IMR-90 (cell line): ENCODE results near the gene STARD3. TPM values are rescaled to one million over a fixed set of nuclear protein-coding genes. Genes with fewer than 3 reads are reported as not detected.

Experiments
- ATAC-seq: fragments of 200-7000 bp; cut with Tn5 transposase; 2 replicates; pipeline ENCODE4 v1.9.1; 2020; ENCODE audit warnings: low read depth, mild to moderate bottlenecking, moderate library complexity
- BruUV-seq: library from RNA; stranded (reverse); fragments of 400-500 nt; replicated peaks from 2 replicates; lab custom pipeline; 2021; lab: Mats Ljungman, UMichigan
- CTCF ChIA-PET: fragments of 300-600 bp; formaldehyde crosslinking; extraction: SDS; loops from one replicate; lab custom pipeline; 2021; ENCODE audit warnings: antibody characterized with exemption; lab: Yijun Ruan, JAX
- POLR2A ChIA-PET: fragments of 300-600 bp; sonication (Branson Sonifier 250); formaldehyde crosslinking; loops from one replicate; lab custom pipeline; 2022; ENCODE audit warnings: antibody characterized with exemption; ENCODE audit not compliant: unreplicated experiment; lab: Charles Lee
- DNase-seq: peaks from one replicate; pipeline ENCODE4 v3.0.0; 2013
- H2AFZ ChIP-seq: replicated peaks from 2 replicates; pipeline ENCODE3; 2013; ENCODE audit warnings: low read length, mild to moderate bottlenecking; ENCODE audit not compliant: poor library complexity
- H2AK5ac ChIP-seq: 2 replicates; pipeline ENCODE4 v1.6.1; 2013; ENCODE audit warnings: low read depth, low read length, inconsistent platforms
- H2AK9ac ChIP-seq: replicated peaks from 2 replicates; pipeline ENCODE3; 2013; ENCODE audit warnings: mild to moderate bottlenecking, low read depth, low read length, moderate library complexity; ENCODE audit not compliant: poor library complexity
- H2BK120ac ChIP-seq: 2 replicates; pipeline ENCODE4 v1.6.1; 2013; ENCODE audit warnings: low read depth, low read length, inconsistent platforms
- H2BK15ac ChIP-seq: 3 replicates; pipeline ENCODE4 v1.6.1; 2013; ENCODE audit warnings: low read depth, low read length, inconsistent platforms
- H2BK20ac ChIP-seq: 2 replicates; pipeline ENCODE4 v1.6.1; 2013; ENCODE audit warnings: low read depth, mild to moderate bottlenecking, inconsistent platforms, low read length, moderate library complexity
- H2BK5ac ChIP-seq: 2 replicates; pipeline ENCODE4 v1.6.1; 2013; ENCODE audit warnings: mild to moderate bottlenecking, low read depth, low read length, inconsistent platforms; ENCODE audit not compliant: poor library complexity, severe bottlenecking
- H3K14ac ChIP-seq: replicated peaks from 2 replicates; pipeline ENCODE4 v1.6.1; 2013; ENCODE audit warnings: low read depth, low read length, inconsistent platforms
- H3K18ac ChIP-seq: 2 replicates; pipeline ENCODE4 v1.6.1; 2013; ENCODE audit warnings: low read depth, low read length, control low read depth
- H3K23ac ChIP-seq: 2 replicates; pipeline ENCODE4 v1.6.1; 2013; ENCODE audit warnings: low read depth, low read length, inconsistent platforms
- H3K27ac ChIP-seq: 2 replicates; pipeline ENCODE4 v1.5.1; 2013; ENCODE audit warnings: mild to moderate bottlenecking, control low read depth, low read length; ENCODE audit not compliant: insufficient read depth
- H3K27me3 ChIP-seq: 2 replicates; pipeline ENCODE4 v1.6.1; 2013; ENCODE audit warnings: low read length; ENCODE audit not compliant: control insufficient read depth, insufficient read depth
- H3K36me3 ChIP-seq: 2 replicates; pipeline ENCODE4 v1.6.1; 2013; ENCODE audit warnings: low read length, mixed read lengths; ENCODE audit not compliant: control insufficient read depth, insufficient read depth
- H3K4ac ChIP-seq: 2 replicates; pipeline ENCODE4 v1.6.1; 2013; ENCODE audit warnings: low read depth, low read length, inconsistent platforms
- H3K4me1 ChIP-seq: 2 replicates; pipeline ENCODE4 v1.6.1; 2013; ENCODE audit warnings: low read length, mixed read lengths; ENCODE audit not compliant: control insufficient read depth, insufficient read depth
- H3K4me2 ChIP-seq: 2 replicates; pipeline ENCODE4 v1.6.1; 2013; ENCODE audit warnings: low read depth, mild to moderate bottlenecking, control low read depth, low read length, moderate library complexity
- H3K4me3 ChIP-seq: 2 replicates; pipeline ENCODE4 v1.5.1; 2013; ENCODE audit warnings: low read depth, mild to moderate bottlenecking, control low read depth, low read length, moderate library complexity; ENCODE audit not compliant: insufficient read depth
- H3K56ac ChIP-seq: 2 replicates; pipeline ENCODE4 v1.6.1; 2013; ENCODE audit warnings: low read length, inconsistent platforms; ENCODE audit not compliant: insufficient read depth; ENCODE audit errors: extremely low read depth
- H3K79me1 ChIP-seq, 2 experiments: 2 replicates each; pipeline ENCODE4 v1.6.1; 2013; ENCODE audit warnings: low read length in 2 of 2, inconsistent platforms in 1 of 2, low read depth in 1 of 2
- H3K9ac ChIP-seq: 2 replicates; pipeline ENCODE4 v1.6.1; 2013; ENCODE audit warnings: low read depth, low read length, control low read depth
- H3K9me1 ChIP-seq: 2 replicates; pipeline ENCODE4 v1.6.1; 2013; ENCODE audit warnings: low read length, inconsistent platforms; ENCODE audit not compliant: insufficient read depth
- H3K9me3 ChIP-seq: 2 replicates; pipeline ENCODE4 v1.6.1; 2013; ENCODE audit warnings: low read length; ENCODE audit not compliant: control insufficient read depth, insufficient read depth
- H4K20me1 ChIP-seq: 2 replicates; pipeline ENCODE4 v1.6.1; 2013; ENCODE audit warnings: low read length, inconsistent platforms; ENCODE audit not compliant: insufficient read depth
- H4K5ac ChIP-seq: 2 replicates; pipeline ENCODE4 v1.6.1; 2013; ENCODE audit warnings: mild to moderate bottlenecking, low read depth, low read length, control low read depth
- H4K8ac ChIP-seq, 2 experiments: 2 replicates each; pipeline ENCODE4 v1.6.1; 2013; ENCODE audit warnings: low read depth in 2 of 2, low read length in 2 of 2, control low read depth in 1 of 2, inconsistent platforms in 1 of 2
- H4K91ac ChIP-seq: 2 replicates; pipeline ENCODE4 v1.6.1; 2013; ENCODE audit warnings: low read depth, low read length, inconsistent platforms; ENCODE audit not compliant: insufficient read depth
- BHLHE40 ChIP-seq: fragments of 150-350 bp; IDR thresholded peaks from 2 replicates; pipeline ENCODE4 v1.6.1; 2016; ENCODE audit warnings: mild to moderate bottlenecking, low read depth, low read length
- CEBPB ChIP-seq: IDR thresholded peaks from 2 replicates; pipeline ENCODE4 v1.6.1; 2012; ENCODE audit warnings: low read depth, low read length, improper control_type of control experiment
- CHD1 ChIP-seq: IDR thresholded peaks from 2 replicates; pipeline ENCODE4 v1.6.1; 2012; ENCODE audit warnings: low read depth, low read length, improper control_type of control experiment
- CTCF ChIP-seq: conservative IDR thresholded peaks from 2 replicates; pipeline ENCODE4 v1.5.1; 2012; ENCODE audit warnings: mild to moderate bottlenecking, low read depth, low read length, improper control_type of control experiment
- ELK1 ChIP-seq: fragments of 150-350 bp; IDR thresholded peaks from 2 replicates; pipeline ENCODE4 v1.6.1; 2016; ENCODE audit warnings: low read depth, mild to moderate bottlenecking, low read length, moderate library complexity, borderline replicate concordance
- FOS ChIP-seq: fragments of 150-350 bp; IDR thresholded peaks from 2 replicates; pipeline ENCODE4 v1.6.1; 2016; ENCODE audit warnings: low read depth, low read length
- MAFK ChIP-seq: IDR thresholded peaks from 2 replicates; pipeline ENCODE4 v1.6.1; 2012; ENCODE audit warnings: low read depth, low read length, improper control_type of control experiment
- MAZ ChIP-seq: IDR thresholded peaks from 2 replicates; pipeline ENCODE4 v1.6.1; 2012; ENCODE audit warnings: low read depth, mild to moderate bottlenecking, low read length, improper control_type of control experiment, moderate library complexity, borderline replicate concordance
- MXI1 ChIP-seq: IDR thresholded peaks from 2 replicates; pipeline ENCODE4 v1.6.1; 2012; ENCODE audit warnings: low read depth, mild to moderate bottlenecking, low read length, moderate library complexity, borderline replicate concordance
- NFE2L2 ChIP-seq: fragments of 150-350 bp; IDR thresholded peaks from 2 replicates; pipeline ENCODE4 v1.6.1; 2016; ENCODE audit warnings: low read depth, mild to moderate bottlenecking, low read length
- POLR2A ChIP-seq: IDR thresholded peaks from 2 replicates; pipeline ENCODE4 v1.6.1; 2012; ENCODE audit warnings: mild to moderate bottlenecking, low read depth, low read length
- RAD21 ChIP-seq: IDR thresholded peaks from 2 replicates; pipeline ENCODE4 v1.6.1; 2012; ENCODE audit warnings: low read length, improper control_type of control experiment
- RCOR1 ChIP-seq: IDR thresholded peaks from 2 replicates; pipeline ENCODE4 v1.6.1; 2012; ENCODE audit warnings: mild to moderate bottlenecking, low read length, improper control_type of control experiment; ENCODE audit not compliant: insufficient replicate concordance
- RFX5 ChIP-seq: IDR thresholded peaks from 2 replicates; pipeline ENCODE4 v1.8.0; 2012; ENCODE audit warnings: low read depth, mild to moderate bottlenecking, low read length, moderate library complexity
- SMC3 ChIP-seq: fragments of 150-350 bp; IDR thresholded peaks from 2 replicates; pipeline ENCODE4 v1.6.1; 2016; ENCODE audit warnings: low read depth, mild to moderate bottlenecking, antibody characterized with exemption, low read length, moderate library complexity
- USF2 ChIP-seq: fragments of 150-350 bp; IDR thresholded peaks from 2 replicates; pipeline ENCODE4 v1.6.1; 2017; ENCODE audit warnings: mild to moderate bottlenecking, antibody characterized with exemption, low read length, low read depth
- WGBS, 2 experiments: methylation state at CpG; one replicate each; pipeline versions ENCODE4 v1.1.5 to v1.1.7; 2013; ENCODE audit warnings: missing lambda C conversion rate in 2 of 2; ENCODE audit not compliant: insufficient read length in 1 of 2; ENCODE audit errors: extremely low coverage in 2 of 2; 5-methylcytosine and 5-hydroxymethylcytosine counted together
- dilution Hi-C: fragments of 300-500 bp; cut with HindIII; formaldehyde crosslinking; loops from one replicate; pipeline ENCODE4 v1.14.3; 2018; ENCODE audit warnings: low sequenced_read_pairs; ENCODE audit not compliant: unreplicated experiment
- in situ Hi-C: fragments of 300-500 bp; cut with MboI; formaldehyde crosslinking; loops from 3 replicates; pipeline ENCODE4 v1.14.3; 2019; ENCODE audit warnings: low sequenced_read_pairs, inconsistent platforms, mixed read lengths
- intact Hi-C: fragments of 100-400 bp; cut with micrococcal nuclease; formaldehyde crosslinking; loops from 2 replicates; pipeline ENCODE4 v1.10.0; 2022
- polyA plus RNA-seq, 3 experiments: library from polyadenylated mRNA; depleted of rRNA; stranded (reverse); fragments of >200 nt; gene quantifications; 2 replicates each; pipeline ENCODE4 v1.2.3, GENCODE V29; 2012; ENCODE audit warnings: low replicate concordance in 1 of 3
- total RNA-seq: library from RNA; depleted of rRNA; stranded (reverse); fragments of >200 nt; gene quantifications from 2 replicates; pipeline ENCODE4 v1.2.3, GENCODE V29; 2012

The STARD3 gene
- total and polyA plus RNA-seq, 2 of the 4 experiments (the other 2 are of a cell fraction), result 8.1 to 50.4 TPM

GRCh38 chr17:39696731-39697130 lies 59.8 kb downstream of the STARD3 start:
- H2BK120ac ChIP-seq, result no peak overlapping the region
- H2BK5ac ChIP-seq, result no peak overlapping the region
- no peak for ATAC-seq
- H2AK9ac ChIP-seq, result no peak overlapping the region
- no peak overlapping the region for H4K91ac ChIP-seq
- no peak overlapping the region for H3K23ac ChIP-seq
- no peak overlapping the region for H4K5ac ChIP-seq
- H3K9me3 ChIP-seq, result no peaks in the 10 kb centered on the region
- no peak overlapping the region for H3K18ac ChIP-seq
- intact Hi-C loops, result no loop called here
- 73% methylated on average over 2 of the region's 6 CpGs; no CpG with 5 or more reads in 1 of the 2 experiments for WGBS, 2 experiments
- H3K27ac ChIP-seq, result no peak overlapping the region
- no peak overlapping the region for H3K4ac ChIP-seq
- peaks cover 9% of the 10 kb centered on the region for H4K20me1 ChIP-seq
- no peak overlapping the region for H3K4me2 ChIP-seq
- H2BK15ac ChIP-seq, result no peak overlapping the region
- H2AFZ ChIP-seq, result no peak overlapping the region
- dilution Hi-C loops, result no loop called here
- in situ Hi-C loops, result no loop called here
- TF ChIP-seq ELK1, result no peak
- no peak for TF ChIP-seq MAFK
- no peak for TF ChIP-seq SMC3
- TF ChIP-seq CEBPB, result no peak
- TF ChIP-seq FOS, result no peak
- no peak for TF ChIP-seq NFE2L2
- no peak for TF ChIP-seq MAZ
- TF ChIP-seq CHD1, result no peak
- no peak for TF ChIP-seq RCOR1
- TF ChIP-seq USF2, result no peak
- TF ChIP-seq POLR2A, result no peak
- TF ChIP-seq RFX5, result no peak
- TF ChIP-seq MXI1, result no peak
- no peak for TF ChIP-seq CTCF
- no peak for TF ChIP-seq RAD21
- no peak for TF ChIP-seq BHLHE40
- DNase-seq, result no peak
- H3K56ac ChIP-seq, result no peak overlapping the region
- POLR2A ChIA-PET, result interaction anchor here (1.3 kb wide), 1 partner anchor 9 kb away, joined by 4 read pairs; the partner anchor contains the start of gene PGAP3
- H3K27me3 ChIP-seq, result no peaks in the 10 kb centered on the region
- H3K79me1 ChIP-seq, result peaks cover 0 to 22% of the 10 kb centered on the region in 2 experiments; a peak in 3 of 4 replicates
- H3K9ac ChIP-seq, result no peak overlapping the region
- H4K8ac ChIP-seq, result no peak overlapping the region
- H3K4me1 ChIP-seq, result peaks cover 10% of the 10 kb centered on the region
- H3K14ac ChIP-seq, result no peak overlapping the region
- no peak overlapping the region for H2BK20ac ChIP-seq
- no TSS peak for BruUV-seq
- H3K36me3 ChIP-seq, result no peaks in the 10 kb centered on the region
- H3K9me1 ChIP-seq, result peaks cover 12% of the 10 kb centered on the region
- no peak overlapping the region for H2AK5ac ChIP-seq
- CTCF ChIA-PET, result no interaction called here
- H3K4me3 ChIP-seq, result no peak overlapping the region
